ENCODE data around the gene TMPRSS9.

GRCh38 chr19:2332341-2333026, 27.6 kb upstream of the TMPRSS9 start:
- TF ChIP-seq POLR2A (IDR thresholded peaks at IDR 0.05; ENCODE audit: low read length) (no peak), GATA1 (IDR thresholded peaks at IDR 0.05; ENCODE audit: low read depth, low read length) (no peak)

Measured in erythroblast (primary cell).